ENCODE data around the gene IFI16.
"Not testable (repeated sequence)": the region's sequence is repeated elsewhere in the genome, so short reads cannot be mapped to it uniquely, and the experiment has no call there.

- TF ChIP-seq CTCF (IDR thresholded peaks at IDR 0.05; ENCODE audit: extremely low read depth in 1 of 2, insufficient read depth in 1 of 2, low read depth in 1 of 2, low read length in 2 of 2); POLR2A (IDR thresholded peaks at IDR 0.05; ENCODE audit: low read depth, low read length); EZH2 (IDR thresholded peaks at IDR 0.05; ENCODE audit: borderline replicate concordance, low read depth, low read length, severe bottlenecking); MAX (IDR thresholded peaks at IDR 0.05; ENCODE audit: insufficient read depth, insufficient read length); GATA2 (IDR thresholded peaks at IDR 0.05; ENCODE audit: insufficient read depth, insufficient read length, low read depth, low read length): not testable (repeated sequence)
Observed at GRCh38 chr1:159046486-159046885, 36.8 kb downstream of the IFI16 start.

All from endothelial cell of umbilical vein (primary cell).